OCI-LY7 (cell line): ENCODE measurements around the gene ERCC4. TPM values are rescaled to one million over a fixed set of nuclear protein-coding genes. Genes with fewer than 3 reads are reported as not detected.

Experiments
- BruUV-seq: library from RNA; stranded (reverse); fragments of 400-500 nt; replicated peaks from 2 replicates; lab custom pipeline; 2021; lab: Mats Ljungman, UMichigan
- CTCF ChIA-PET: fragments of 300-600 bp; sonication (Branson Sonifier 250); formaldehyde crosslinking; loops from one replicate; lab custom pipeline; 2022; ENCODE audit warnings: antibody characterized with exemption; ENCODE audit not compliant: unreplicated experiment; lab: Charles Lee
- POLR2A ChIA-PET: fragments of 300-600 bp; sonication (Branson Sonifier 250); formaldehyde crosslinking; loops from one replicate; lab custom pipeline; 2022; ENCODE audit warnings: antibody characterized with exemption; lab: Charles Lee
- DNase-seq: peaks from one replicate; pipeline ENCODE4 v3.0.0-alpha.2; 2015; ENCODE audit warnings: low spot score
- H2AFZ ChIP-seq: fragments of 200-600 bp; sonication (generic), shearing (Covaris generic); 2 replicates; pipeline ENCODE4 v1.6.1; 2014; ENCODE audit warnings: mild to moderate bottlenecking, antibody characterized with exemption, low read length, moderate library complexity
- H3K27ac ChIP-seq: fragments of 200-600 bp; sonication (generic); 2 replicates; pipeline ENCODE4 v1.5.1; 2014; ENCODE audit warnings: mixed run types, low read depth, mild to moderate bottlenecking, moderate library complexity, low read length, inconsistent platforms; ENCODE audit not compliant: poor library complexity, severe bottlenecking
- H3K36me3 ChIP-seq: fragments of 200-600 bp; sonication (generic); 2 replicates; pipeline ENCODE4 v1.6.1; 2014; ENCODE audit warnings: mild to moderate bottlenecking, antibody characterized with exemption, low read length, moderate library complexity, mixed read lengths; ENCODE audit not compliant: insufficient read depth
- H3K4me1 ChIP-seq: fragments of 200-600 bp; sonication (generic); 2 replicates; pipeline ENCODE4 v1.5.1; 2014; ENCODE audit warnings: mild to moderate bottlenecking, low read length; ENCODE audit not compliant: insufficient read depth, poor library complexity, severe bottlenecking
- H3K4me2 ChIP-seq: fragments of 200-600 bp; sonication (generic); 2 replicates; pipeline ENCODE4 v1.6.1; 2014; ENCODE audit warnings: mild to moderate bottlenecking, low read length
- H3K4me3 ChIP-seq: fragments of 200-600 bp; sonication (generic); 2 replicates; pipeline ENCODE4 v1.5.1; 2014; ENCODE audit warnings: mild to moderate bottlenecking, low read depth, low read length; ENCODE audit not compliant: poor library complexity, severe bottlenecking
- H3K79me2 ChIP-seq: fragments of 200-600 bp; sonication (generic); 2 replicates; pipeline ENCODE4 v1.6.1; 2016; ENCODE audit warnings: low read depth, mild to moderate bottlenecking, low read length, moderate library complexity, mixed read lengths; ENCODE audit not compliant: insufficient read depth
- H3K9me2 ChIP-seq: fragments of 200-600 bp; sonication (generic); 2 replicates; pipeline ENCODE4 v1.6.1; 2016; ENCODE audit warnings: mild to moderate bottlenecking, low read length, mixed read lengths; ENCODE audit not compliant: insufficient read depth
- H3K9me3 ChIP-seq: fragments of 200-600 bp; sonication (generic); 2 replicates; pipeline ENCODE4 v1.6.1; 2014; ENCODE audit warnings: mild to moderate bottlenecking, mixed run types, low read length, mixed read lengths
- H4K20me1 ChIP-seq: fragments of 200-600 bp; sonication (generic); 2 replicates; pipeline ENCODE4 v1.6.1; 2014; ENCODE audit warnings: mild to moderate bottlenecking, antibody characterized with exemption, low read length, moderate library complexity, mixed read lengths; ENCODE audit not compliant: insufficient read depth
- EZH2phosphoT487 ChIP-seq: fragments of 200-600 bp; sonication (generic); IDR thresholded peaks from 2 replicates; pipeline ENCODE4 v1.6.1; 2018; ENCODE audit warnings: low read depth, borderline replicate concordance, mild to moderate bottlenecking, mixed run types, antibody characterized with exemption, low read length, moderate library complexity, mixed read lengths
- intact Hi-C: fragments of 100-400 bp; cut with micrococcal nuclease; formaldehyde crosslinking; loops from one replicate; pipeline ENCODE4 v1.10.0; 2022; ENCODE audit not compliant: unreplicated experiment
- total RNA-seq, 2 experiments: library from RNA; depleted of rRNA in 1 of 2; stranded (reverse); fragments of >200 nt in 1 of 2; shearing (Covaris generic) in 1 of 2; gene quantifications; 2 replicates each; pipeline ENCODE4 v1.2.3, GENCODE V29; 2014 to 2022
- TF ChIP-seq, protein P1 (sequence below): fragments of 200-600 bp; sonication (generic); conservative IDR thresholded peaks from 2 replicates; pipeline ENCODE4 v1.5.1; 2014; ENCODE audit warnings: mild to moderate bottlenecking, antibody characterized with exemption, low read length, moderate library complexity, mixed read lengths

ERCC4 gene
- total RNA-seq, 2 experiments from 2014 or later: 7.3 to 21.6 TPM

DNA sequence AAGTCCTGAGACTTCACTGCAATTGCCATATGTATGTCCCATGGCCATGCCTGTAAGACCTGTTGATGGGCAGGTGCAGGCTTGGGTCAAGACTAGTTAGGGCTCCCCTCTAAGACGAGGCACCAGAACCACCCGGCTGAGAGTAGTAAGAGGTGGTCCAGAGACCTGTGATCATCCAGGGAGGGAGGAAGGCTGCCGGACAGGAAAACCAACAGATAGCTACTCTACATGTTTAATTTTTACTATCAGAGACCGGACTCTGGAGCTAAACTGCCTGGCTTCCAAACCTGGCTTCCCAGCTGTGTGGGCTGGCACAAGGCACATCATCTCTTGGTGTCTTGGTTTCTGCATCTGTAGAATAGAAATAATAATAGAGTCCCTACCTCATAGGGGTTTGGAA, 73.0 kb downstream of the ERCC4 start:
- Histone ChIP-seq H3K4me1 (peaks cover 9% of the 10 kb centered on the region), H3K9me3 (no peaks in the 10 kb centered on the region), H3K79me2 (no peaks in the 10 kb centered on the region), H3K27ac (no peak overlapping the region), H3K4me2 (no peak overlapping the region), H4K20me1 (no peaks in the 10 kb centered on the region), H2AFZ (no peak overlapping the region), H3K4me3 (no peak overlapping the region), H3K36me3 (no peaks in the 10 kb centered on the region), H3K9me2 (no peaks in the 10 kb centered on the region)
- POLR2A ChIA-PET: no interaction called here
- CTCF ChIA-PET: no interaction called here
- BruUV-seq: no TSS peak
- no peak for DNase-seq
- TF ChIP-seq, protein P1, sequence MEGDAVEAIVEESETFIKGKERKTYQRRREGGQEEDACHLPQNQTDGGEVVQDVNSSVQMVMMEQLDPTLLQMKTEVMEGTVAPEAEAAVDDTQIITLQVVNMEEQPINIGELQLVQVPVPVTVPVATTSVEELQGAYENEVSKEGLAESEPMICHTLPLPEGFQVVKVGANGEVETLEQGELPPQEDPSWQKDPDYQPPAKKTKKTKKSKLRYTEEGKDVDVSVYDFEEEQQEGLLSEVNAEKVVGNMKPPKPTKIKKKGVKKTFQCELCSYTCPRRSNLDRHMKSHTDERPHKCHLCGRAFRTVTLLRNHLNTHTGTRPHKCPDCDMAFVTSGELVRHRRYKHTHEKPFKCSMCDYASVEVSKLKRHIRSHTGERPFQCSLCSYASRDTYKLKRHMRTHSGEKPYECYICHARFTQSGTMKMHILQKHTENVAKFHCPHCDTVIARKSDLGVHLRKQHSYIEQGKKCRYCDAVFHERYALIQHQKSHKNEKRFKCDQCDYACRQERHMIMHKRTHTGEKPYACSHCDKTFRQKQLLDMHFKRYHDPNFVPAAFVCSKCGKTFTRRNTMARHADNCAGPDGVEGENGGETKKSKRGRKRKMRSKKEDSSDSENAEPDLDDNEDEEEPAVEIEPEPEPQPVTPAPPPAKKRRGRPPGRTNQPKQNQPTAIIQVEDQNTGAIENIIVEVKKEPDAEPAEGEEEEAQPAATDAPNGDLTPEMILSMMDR: no peak
- TF ChIP-seq EZH2phosphoT487: no peak
- intact Hi-C loops: no loop called here

DNA sequence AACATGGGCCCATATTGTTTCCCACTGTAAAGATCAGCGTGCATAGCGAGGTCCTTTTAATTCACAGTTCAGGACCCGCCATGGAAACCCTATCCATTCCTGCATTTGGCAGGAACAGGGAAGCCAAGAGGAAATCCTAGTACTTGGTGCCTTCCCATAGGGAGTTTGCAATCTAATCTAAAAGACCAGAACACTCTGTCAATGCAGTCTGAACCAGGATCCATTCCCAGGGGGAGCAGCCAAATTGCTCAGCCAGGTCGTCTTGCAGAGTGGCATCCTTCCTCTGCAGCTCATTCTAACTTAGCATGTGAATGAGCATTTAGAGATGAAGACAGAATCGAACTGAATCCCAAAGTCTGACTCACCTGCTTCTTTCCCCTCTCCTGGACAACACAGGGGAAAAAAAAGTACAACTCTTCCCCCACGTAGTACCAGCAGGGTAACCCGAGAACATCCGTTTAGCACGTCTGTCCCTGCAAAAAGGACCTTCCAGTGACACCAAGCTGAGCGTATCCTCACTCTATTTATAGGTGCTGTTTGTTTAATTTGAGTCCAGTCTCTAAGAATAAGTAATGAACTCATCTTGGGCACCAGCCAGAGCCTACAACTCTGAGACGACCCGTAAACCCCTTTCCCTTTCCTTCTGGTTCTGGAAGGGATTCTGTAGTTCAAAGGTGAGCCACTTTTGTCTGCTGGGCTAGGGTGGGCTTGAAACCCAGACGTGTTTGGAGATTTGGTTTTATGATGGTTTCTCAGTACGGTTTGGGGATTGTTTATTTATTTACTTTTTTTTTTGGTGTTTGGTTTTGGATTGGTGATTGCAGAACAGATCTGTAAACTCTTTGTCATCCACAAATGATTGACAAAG, 74.5 kb downstream of the ERCC4 start:
- H4K20me1 ChIP-seq: no peaks in the 10 kb centered on the region
- CTCF ChIA-PET: no interaction called here
- POLR2A ChIA-PET: no interaction called here
- no peak for DNase-seq
- H3K4me1 ChIP-seq: peaks cover 24% of the 10 kb centered on the region
- H3K9me3 ChIP-seq: no peaks in the 10 kb centered on the region
- no peaks in the 10 kb centered on the region for H3K36me3 ChIP-seq
- BruUV-seq: no TSS peak
- no peak overlapping the region for H3K4me2 ChIP-seq
- H3K4me3 ChIP-seq: no peak overlapping the region
- H3K79me2 ChIP-seq: no peaks in the 10 kb centered on the region
- no peak for TF ChIP-seq EZH2phosphoT487
- TF ChIP-seq, protein P1: no peak
- H2AFZ ChIP-seq: peak overlapping the region; percentile 55; the same call in 1 of the 2 replicates
- H3K27ac ChIP-seq: no peak overlapping the region
- no peaks in the 10 kb centered on the region for H3K9me2 ChIP-seq
- intact Hi-C loops: loop anchor here (5.0 kb wide), 1 partner anchor 72 kb away; the partner anchor contains the start of gene ERCC4

DNA sequence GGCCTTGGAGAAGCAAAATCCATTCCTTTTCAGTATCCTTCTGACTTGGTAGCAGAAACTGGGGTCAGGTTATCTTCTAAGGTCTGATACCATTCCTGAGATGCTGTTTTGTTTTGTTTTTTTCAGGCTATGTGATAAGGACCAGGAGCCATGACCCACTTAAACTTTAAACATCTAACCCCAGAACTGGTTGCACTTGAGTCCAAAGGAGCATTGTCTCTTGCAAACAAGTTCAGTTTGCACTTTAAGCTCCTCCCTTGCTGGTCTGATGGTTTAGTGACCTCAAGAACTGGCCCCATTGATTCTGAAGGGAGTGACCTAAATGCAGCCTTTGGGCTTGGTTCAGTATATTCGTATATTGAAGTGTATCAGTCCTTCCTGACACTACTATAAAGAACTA, 75.2 kb downstream of the ERCC4 start:
- ChIA-PET CTCF (no interaction called here), POLR2A (no interaction called here)
- no peak for TF ChIP-seq EZH2phosphoT487
- TF ChIP-seq, protein P1: no peak
- Histone ChIP-seq H3K4me3 (no peak overlapping the region), H2AFZ (no peak overlapping the region), H3K9me3 (no peaks in the 10 kb centered on the region), H3K27ac (no peak overlapping the region), H4K20me1 (no peaks in the 10 kb centered on the region), H3K4me1 (peaks cover 32% of the 10 kb centered on the region), H3K9me2 (no peaks in the 10 kb centered on the region), H3K4me2 (no peak overlapping the region), H3K36me3 (no peaks in the 10 kb centered on the region), H3K79me2 (no peaks in the 10 kb centered on the region)
- no TSS peak for BruUV-seq
- no peak for DNase-seq
- intact Hi-C loops: loop anchor here (5.0 kb wide), 1 partner anchor 73 kb away; the partner anchor contains the start of gene ERCC4
